Stimulated activated CD4-positive, alpha-beta T cell treated with anti-CD3 and anti-CD28 coated beads, Interleukin-2, amount 100 ng/mL, for 4 hours (primary cell): ENCODE data around the gene SYPL2.

ENCODE experiments used
- DNase-seq: peaks from one replicate; pipeline ENCODE4 v3.0.0-alpha.2; 2020; ENCODE audit warnings: low read depth

Gene SYPL2

DNA sequence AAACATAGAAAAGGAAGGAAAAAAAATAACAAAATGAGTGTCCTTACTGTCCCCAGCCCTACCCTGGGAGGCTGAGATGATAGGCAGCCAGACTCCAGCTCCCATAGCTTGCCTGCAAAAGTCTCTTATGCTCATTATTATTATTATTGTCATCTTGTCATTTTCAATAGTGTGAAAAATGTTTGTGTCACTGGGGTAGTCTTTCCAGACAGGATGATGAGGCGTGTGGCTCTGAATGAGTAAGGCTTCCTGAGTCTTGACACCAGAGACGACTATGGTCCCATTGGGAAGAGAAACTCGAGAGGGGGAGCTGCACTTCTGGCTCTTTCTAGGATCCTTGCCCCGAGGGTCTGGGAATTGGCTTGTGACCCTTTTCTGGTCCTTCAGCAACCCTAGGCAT lies 26.4 kb downstream of the SYPL2 start:
- DNase-seq: no peak

DNA sequence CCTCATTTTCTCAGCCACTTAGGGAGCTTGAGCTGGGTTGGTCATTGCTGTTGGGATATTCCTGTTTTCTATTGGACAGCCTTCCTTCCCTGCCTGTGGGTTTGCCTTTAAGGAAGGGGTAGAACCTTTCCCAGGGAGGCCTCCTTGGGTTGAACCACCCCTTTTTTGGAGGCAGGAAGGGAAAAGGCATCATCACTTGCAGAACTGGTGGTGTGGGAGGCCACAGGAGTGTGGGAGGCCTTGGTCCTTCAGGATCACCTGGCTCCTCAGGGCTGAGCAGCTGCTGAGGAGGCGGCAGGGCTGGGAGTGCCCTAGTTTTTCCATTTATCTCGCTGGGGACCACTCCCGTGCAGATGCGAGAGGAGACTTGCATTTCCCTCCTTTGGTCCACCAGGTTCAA lies 26.9 kb downstream of the SYPL2 start:
- no peak for DNase-seq

DNA sequence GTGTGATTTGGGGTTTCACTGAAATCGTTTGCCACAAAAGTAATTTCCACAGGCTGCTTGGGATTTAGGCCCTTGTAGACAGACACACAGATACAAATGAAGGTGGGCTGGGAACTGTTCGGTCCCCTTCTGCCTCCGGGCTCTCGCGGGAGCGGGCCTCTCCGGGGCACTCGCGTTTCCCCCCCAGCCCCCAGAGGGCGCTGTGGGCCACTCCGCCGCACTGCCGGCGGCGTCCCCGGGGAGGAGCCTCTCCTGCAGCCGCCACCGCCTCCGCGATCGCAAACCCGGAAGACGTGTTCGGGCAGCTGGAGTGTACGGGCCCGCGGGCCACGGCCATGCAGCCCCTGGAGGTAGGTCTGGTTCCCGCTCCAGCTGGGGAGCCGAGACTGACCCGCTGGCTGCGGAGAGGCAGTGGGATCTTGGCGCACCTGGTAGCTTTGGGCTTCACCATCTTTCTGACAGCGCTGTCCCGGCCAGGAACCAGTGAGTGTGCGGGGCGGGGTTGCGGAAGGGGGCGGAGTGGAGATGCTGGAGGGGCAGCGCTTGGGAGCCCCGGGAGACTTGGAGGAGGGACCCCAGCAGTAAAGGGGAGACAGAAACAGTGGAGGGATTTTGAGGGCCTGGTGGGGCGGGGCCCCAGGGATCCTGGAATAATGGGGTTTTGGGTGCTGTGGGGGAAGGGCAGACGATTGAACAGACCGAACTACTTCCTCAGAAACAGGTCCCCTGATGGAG lies 27.6 kb downstream of the SYPL2 start, which contains the start of gene CYB561D1:
Gene CYB561D1 (plus strand): TSS at position 290 of the 735 bp plus-strand sequence. CDS start 46 bp downstream, at position 336.
- peak; percentile 84 for DNase-seq

DNA sequence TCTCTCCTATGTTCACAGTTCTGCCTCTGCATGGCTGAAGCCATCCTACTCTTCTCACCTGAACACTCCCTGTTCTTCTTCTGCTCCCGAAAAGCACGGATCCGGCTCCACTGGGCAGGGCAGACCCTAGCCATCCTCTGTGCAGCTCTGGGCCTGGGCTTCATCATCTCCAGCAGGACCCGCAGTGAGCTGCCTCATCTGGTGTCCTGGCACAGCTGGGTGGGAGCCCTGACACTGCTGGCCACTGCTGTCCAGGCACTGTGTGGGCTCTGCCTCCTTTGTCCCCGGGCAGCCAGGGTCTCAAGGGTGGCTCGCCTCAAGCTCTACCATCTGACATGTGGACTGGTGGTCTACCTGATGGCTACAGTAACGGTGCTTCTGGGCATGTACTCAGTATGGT lies 29.4 kb downstream of the SYPL2 start:
- DNase-seq: no peak

DNA sequence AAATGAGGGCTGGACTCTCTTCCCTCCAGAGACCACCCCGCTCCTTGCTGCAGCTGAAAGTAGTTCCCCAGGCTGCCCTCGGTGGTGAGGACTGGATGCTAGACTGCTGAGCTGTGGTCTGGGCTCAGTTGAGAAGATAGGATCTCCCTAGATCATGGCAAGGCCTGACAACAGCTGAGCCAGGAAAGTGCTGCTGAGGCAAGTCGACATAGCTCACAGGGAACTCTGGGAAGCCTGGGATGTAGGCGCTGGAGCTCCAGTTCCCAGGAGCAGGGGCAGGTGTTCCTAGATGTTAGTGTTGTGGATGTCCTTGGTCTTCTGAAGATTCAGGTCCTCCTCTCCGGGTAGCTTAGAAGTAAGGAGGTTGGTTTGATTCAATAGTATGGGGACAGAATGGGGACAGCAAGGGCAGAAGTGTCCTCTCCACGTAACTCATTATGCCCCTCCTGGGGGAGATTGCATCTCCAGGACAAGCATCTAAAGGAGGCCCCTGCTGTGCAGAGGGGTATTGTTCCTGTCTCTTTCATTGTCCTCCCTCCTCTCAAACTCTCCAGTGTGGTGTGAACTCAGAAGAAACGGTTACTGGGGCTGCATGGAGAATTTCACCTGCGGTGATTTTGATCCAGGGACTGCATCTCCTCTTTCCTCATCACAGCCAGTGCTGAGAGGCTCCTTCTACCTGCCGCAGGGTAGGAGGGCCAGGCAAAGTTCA lies 31.3 kb downstream of the SYPL2 start:
- no peak for DNase-seq

DNA sequence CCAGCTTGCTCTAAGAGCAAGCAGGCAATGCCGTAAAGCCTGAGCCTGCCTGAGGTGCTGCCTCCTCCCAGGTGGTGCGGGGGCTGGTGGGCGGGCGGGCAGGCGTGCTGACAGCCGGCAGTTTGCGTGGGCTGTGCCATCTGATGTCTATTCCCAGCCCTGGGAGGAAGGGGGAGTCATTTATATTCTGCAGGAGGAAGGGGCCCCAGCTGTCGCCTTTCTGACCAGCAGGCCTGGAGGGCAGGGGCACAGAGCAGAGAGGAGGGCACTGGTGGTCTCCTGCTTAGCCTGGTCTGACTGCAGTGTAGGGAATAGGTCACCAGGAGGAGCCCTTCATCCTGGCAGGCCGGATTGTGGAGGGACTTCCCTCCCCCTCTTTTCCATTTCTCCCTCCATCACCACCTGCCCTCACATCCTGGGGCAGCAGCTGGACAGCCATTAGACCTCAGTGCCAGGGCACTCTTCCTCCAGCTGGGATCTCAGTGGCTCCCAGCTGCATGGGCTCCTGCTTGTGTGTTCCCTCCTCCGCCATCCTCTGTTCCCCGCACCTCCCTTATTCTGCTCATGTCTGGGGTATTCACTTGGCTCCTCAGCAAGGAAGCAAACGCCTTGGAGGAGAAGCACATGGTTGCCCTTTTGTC lies 31.9 kb downstream of the SYPL2 start:
- DNase-seq: peak; percentile 65

DNA sequence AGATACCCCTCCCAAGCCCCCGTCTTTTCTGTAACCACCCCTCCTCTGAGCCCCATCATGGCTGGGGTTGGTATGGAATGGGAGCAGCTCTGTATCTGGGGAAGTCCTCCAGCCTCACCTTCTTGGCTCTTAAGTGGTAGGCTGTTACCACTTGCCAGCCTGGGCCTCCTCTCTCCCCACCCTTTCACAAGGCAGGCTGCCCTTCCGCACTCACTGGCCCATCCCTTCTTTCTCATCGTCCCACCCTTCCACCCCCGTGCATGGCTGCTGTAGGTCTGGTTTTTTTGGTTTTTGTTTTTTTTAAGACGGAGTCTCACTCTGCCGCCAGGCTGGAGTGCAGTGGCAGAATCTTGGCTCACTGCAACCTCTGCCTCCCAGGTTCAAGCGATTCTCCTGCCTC lies 32.7 kb downstream of the SYPL2 start:
- DNase-seq: no peak

DNA sequence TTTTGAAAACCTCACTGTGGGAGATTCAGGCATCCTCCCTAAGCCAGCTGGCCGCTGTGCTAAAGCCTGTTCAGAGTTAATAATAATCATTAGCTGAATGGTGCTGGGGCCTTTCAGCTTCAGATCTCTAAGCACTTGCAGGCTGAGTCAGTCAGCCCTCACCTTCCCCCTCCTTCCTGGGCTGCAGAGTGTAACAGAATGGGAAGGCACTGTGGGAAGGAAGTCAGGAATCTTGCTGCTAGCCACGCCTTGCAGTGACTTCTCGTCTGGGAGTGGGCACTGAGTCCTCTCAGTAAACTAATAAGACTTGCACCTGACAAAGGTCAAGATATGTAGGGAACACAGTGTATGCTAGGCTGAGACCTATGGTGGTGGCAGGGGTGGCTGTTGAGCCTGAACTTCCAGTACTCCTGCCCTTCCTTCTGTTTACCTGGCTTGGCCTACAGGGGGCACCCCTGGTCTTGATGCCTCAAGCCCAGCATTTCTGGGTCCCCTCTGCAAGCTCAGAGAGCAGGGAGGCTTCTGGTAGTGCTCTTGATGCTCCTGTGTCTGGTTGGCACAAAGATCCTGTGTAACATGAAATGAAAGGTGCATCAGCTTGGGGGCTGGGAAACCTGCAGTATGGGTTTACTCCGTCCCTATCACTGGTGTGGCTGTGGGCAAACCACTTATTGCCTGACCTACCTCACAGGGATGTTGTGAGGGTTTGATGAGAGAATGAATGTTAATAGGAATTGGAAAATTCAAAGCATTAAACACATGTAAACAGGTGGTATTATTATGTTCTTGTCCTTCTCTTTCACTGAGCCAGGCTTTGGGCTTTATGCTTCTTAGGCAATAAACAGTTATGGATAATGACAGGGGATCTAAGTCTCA lies 33.6 kb downstream of the SYPL2 start:
- peak; percentile 44 for DNase-seq

DNA sequence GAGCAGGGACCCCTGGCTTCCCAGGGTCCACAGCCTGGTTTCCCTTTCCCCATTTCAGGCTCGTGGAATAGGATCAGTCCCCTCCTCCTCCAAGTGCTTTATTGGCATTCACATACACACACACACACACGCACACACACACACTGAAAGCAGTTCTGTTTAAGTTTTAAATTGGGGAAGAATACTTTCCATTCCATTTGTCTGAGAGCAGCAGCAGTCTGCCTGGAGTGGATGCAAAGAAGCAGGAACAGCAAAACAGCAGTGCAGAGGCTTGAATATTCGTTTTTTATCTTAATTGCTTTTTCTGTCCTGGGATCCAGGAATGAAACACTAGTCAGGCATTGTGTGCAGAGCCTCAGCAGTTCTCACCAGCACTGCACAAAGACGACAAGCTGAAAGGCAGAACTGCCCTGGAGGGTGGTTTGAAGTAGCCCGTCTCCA lies 34.6 kb downstream of the SYPL2 start:
- no peak for DNase-seq

DNA sequence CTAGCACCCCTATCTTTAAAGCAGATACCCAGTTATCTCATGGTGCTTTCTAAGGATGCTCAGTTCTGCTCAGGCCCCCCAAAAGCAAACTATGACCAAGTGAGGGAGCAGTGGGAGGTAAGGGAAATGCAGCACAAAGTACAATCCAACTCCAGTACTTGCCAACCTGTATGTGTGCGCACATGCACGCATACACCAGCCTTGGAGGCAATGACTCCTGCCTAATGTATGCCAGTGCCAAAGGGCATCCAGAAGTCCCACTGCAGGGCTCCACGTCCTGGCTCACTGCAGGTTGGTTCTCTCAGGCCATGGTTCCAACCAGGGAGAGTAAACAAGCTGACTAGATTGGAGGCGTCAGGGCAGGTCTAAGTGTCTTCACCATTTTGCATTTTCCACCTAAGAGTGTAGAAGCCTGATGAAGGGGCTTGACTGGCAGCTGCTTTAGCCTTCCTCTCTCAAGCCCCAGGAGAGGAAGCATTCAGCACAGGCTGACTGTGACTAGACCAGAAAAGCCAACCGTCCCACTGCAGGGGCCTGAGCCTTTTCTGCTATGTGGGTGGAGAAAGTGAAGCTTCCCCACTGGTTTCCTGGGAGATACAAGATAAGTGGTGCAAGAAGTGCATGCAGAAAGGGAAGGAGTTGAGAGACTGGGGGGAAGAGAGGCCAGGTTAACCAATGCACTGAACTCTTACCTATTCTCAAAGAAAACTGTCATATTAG lies 35.5 kb downstream of the SYPL2 start:
- no peak for DNase-seq

DNA sequence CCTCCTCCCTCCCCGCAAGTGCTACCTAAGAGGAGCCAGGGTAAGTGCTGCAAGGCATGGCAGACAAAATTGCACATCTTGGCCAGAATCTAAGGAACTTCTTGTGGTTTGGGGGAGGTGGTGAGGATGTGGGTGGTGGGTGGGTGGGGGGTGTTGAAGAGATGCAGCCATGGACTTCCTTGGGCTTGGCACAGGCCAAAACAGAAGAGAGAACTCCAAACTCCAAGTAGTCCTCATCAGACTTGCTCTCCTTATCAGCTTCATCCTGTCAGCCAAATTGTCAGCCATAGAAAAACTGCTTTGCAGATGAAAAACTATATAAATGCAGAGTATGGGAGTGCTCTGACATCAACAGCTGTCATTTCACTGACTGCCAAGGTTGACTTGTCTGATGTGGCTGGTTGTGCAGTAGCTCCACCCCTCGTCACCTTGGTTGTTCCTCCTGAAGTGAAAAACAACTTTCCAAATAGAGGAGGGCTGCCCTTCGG lies 36.1 kb downstream of the SYPL2 start:
- DNase-seq: peak; percentile 36

DNA sequence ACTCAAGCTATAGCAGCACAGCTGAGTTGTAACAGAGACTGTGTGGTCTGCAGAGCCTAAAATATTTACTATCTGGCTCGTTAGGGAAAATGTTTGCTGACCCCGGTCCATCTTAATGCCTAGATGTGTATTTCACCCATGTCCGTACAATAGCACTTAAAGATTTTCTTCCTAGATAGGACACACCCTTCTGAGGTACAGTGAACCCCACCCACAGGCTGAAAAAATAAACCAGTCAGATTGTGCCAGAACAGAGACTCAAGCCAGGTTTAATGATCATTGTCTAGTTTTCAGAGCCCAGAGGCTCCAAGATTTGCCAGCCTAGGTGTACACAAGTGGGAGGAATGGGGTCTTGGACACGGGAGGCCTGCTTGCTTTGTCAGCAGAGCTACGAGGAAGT lies 37.6 kb downstream of the SYPL2 start:
- DNase-seq: no peak

DNA sequence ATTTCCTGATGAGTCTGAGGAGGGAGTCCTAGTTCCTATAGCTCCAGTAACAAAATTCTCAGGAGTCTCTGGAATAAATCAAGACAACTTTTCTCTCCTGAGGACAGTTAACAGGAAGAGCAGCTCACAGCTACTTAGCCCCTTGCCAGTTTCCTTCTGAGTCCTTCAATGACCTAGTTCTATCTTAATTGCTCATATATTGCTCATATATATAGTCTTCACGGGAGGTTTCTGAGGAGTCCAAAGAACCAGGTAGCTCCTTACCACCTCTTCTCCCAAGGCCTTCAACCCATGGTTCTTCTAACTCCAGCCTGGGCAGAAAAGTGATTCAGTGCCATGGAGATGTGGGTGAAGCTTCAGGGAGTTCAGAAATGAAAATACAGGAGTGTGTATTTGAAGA lies 38.6 kb downstream of the SYPL2 start:
- no peak for DNase-seq

DNA sequence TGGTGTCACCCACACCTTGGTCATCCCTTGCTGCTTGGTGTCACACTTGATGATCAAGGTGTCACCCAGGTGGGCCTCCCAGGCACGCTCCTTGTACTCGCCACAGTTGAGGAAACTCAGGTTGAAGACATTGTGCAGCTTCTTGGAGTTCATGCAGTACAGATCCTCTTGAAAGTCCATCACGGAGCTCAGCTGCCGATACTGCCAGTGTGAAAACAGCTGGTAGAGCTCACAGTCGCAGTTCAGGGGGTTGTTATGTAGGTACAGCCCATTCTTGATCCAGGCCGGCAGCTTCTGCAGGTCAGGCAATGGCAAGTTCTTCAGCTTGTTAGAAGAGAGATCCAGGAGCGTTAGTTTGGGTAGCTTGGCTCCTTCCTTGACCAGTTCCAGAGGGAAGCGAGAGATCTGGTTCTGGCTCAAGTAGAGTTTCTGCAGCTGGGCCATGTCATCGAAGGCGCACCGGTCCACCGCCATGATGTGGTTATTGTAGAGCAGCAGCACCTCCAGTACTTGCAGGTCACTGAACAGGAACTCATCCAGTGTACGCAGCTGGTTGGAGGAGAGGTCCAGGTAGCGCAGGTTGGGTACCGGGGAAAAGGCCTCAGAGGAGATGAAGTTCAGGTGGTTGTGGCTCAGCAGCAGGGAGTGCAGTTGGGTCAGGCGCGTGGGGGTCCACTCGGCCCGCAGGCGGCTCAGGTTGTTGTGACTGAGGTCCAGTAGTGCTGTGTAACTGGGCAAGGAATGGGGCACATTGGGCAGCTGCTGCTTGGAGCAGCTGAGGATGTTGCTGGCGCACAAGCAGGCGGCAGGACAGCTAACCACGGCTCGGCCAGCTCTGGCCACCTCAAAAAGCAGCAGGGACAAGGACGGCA lies 41.9 kb downstream of the SYPL2 start:
- DNase-seq: no peak

DNA sequence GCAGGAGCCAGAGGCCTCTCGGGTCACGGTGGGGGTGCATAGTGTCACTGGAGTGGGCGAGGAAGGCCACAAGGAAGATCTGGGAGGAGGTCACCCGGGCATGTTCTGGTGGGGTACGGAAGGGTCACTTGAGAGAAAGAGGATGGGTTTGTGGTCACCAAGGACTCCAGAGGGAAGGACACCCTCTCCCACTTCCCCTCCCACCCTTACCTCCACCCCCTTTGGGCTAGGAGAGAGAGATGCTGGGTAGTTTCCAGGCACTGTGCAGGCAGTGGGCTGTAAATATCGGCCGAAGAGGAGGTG lies 42.5 kb downstream of the SYPL2 start:
- DNase-seq: no peak

DNA sequence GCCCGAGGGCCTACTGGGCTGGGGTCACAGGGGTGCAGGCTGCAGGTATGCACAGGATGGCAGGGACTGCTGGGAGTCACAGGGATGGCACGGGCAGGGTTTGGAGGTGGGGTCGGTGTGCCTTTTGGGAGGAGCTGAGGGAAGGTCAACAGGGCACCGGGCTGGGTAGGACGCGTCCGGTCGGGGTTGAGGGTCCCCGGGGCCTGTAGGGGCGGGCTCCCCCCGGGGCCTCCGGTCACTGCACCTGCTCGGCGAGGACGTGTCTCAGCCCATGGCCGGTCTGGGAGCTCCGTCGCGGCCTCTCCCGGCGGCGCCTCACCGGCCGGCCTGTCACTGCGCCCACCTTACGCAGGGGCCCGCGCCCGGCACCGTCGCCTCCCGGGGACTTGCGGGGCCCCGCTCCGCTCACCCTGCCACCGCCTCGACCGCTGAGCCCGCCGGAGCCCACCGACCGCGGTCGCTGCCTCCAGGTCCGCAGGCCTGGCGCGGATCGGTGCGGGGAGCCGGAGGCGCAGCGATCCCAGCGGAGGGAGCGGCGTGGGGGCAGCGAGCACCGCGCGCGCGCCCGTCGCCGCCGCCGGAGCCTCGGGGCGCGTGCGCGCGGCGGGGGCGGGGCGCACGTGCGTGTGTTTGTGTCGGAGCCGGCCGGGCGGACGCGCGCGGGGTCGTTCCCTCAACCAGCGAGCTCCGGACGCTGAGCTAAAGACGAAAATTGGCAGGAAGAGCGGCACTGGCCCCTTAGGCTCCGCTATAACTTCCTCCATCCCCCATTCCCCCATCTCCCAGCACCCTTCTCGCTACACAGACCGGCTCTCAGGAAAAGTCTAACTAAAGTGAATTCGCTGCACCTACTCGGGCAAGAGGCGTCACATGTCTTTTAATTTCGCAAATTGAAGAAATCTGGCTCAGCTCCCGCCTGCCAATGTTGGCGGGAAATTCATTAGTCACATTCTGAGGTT lies 43.1 kb downstream of the SYPL2 start, which contains the start of gene AMIGO1:
Gene AMIGO1 (minus strand): TSS at position 552 of the 959 bp plus-strand sequence. CDS start 815 bp downstream, outside the sequence.
- peak; percentile 55 for DNase-seq

DNA sequence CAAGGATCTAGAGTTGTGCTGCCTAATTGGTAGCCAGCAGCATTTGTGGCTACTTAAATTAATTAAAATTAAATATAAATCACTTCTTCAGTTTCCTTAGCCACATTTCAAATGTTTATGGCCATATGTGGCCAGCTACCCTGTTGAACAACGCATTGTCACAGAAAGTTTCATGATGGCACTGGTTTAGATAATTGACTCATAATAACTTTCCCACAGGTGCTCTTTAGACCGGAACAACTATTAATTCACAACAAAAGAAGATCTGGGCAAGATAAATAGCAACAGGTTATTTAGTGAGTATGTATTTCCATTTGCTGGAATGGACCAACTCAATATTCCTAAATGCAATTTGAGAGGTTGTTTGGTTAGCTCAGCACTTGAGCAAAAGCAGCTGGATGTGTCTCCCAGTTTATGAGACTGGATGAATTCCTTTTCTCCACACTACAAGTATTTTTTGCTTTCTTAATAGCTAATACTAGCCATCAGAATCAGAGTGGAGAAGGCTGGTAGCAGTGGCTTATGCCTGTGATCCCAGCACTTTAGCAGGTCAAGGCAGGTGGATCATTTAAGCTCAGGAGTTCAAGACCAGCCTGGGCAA lies 46.9 kb downstream of the SYPL2 start:
- no peak for DNase-seq

DNA sequence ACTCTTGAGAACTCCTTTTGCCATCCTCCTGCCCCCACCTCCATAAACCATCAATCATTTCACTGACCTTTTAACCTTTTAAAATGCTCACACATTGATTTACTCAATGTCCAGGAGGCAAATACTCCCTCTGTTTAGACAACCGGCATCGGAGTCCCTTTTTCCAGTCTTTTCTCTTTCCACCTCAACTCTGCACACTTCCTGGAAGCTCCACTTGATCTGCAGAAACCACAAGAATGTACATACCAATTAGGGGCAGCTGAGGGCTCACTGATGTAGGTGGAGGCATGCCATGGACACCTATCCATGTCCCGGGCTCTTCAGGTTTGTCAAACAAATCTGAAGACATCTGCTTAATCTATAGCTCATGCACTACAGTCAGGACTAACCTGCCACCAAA lies 48.5 kb downstream of the SYPL2 start:
- no peak for DNase-seq

DNA sequence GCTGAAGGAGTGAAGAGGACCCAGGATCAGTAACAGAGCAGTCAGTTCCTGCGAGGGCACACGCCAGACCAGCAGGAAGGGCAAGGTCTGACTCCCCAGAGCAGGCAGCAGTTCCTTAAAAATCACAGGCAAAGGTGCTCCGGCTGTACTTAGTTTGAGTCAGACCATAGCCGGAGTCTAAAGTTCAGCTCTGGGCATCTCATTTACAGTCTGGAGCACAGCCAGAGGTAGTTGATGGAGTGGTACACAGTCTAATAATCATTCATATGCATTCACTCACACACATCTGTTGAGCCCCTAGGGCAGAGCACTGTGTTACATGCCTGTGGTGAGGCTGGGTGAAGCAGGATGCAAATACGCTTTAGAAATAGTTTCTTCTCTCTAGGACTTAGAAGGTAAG lies 50.5 kb downstream of the SYPL2 start:
- no peak for DNase-seq
